PC-9 (cell line): ENCODE data around the gene RPTOR.

Source experiments
- EZH2 ChIP-seq: fragments of 200-600 bp; sonication (generic); IDR thresholded peaks from 2 replicates; pipeline ENCODE4 v1.8.0; 2017; ENCODE audit warnings: antibody characterized with exemption, low read depth
- TF ChIP-seq, protein P1 (sequence below): fragments of 200-600 bp; sonication (generic); conservative IDR thresholded peaks from 2 replicates; pipeline ENCODE4 v1.6.1; 2017; ENCODE audit warnings: mixed run types, antibody characterized with exemption, mild to moderate bottlenecking, moderate library complexity

DNA sequence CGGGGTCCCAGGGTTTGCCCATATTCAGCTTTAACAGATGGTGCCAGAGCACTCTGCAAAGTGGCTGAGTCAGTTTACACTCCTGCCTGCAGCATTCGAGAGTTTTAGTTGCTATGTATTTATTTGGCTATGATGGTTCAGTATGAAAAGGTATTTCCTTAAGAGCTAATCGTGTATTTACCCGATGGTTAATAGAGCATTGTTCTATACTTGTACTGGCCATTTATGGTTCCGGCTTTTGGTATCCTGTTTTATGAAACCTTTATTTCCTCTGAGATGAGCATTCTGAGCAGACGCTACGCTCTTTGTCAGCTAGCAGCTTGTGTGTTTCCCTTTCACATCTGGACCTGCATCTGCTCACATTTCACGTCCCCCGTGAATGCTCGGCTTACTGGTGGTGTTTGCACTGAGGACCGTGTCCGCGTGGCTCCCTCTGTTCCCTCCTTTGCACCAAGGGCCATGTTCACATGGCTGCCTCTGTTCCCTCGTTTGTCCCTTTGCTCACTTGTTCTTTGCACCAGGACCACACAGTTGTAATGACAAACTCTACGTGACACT, 297.9 kb downstream of the RPTOR start:
- TF ChIP-seq, protein P1, sequence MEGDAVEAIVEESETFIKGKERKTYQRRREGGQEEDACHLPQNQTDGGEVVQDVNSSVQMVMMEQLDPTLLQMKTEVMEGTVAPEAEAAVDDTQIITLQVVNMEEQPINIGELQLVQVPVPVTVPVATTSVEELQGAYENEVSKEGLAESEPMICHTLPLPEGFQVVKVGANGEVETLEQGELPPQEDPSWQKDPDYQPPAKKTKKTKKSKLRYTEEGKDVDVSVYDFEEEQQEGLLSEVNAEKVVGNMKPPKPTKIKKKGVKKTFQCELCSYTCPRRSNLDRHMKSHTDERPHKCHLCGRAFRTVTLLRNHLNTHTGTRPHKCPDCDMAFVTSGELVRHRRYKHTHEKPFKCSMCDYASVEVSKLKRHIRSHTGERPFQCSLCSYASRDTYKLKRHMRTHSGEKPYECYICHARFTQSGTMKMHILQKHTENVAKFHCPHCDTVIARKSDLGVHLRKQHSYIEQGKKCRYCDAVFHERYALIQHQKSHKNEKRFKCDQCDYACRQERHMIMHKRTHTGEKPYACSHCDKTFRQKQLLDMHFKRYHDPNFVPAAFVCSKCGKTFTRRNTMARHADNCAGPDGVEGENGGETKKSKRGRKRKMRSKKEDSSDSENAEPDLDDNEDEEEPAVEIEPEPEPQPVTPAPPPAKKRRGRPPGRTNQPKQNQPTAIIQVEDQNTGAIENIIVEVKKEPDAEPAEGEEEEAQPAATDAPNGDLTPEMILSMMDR = no peak
- TF ChIP-seq EZH2 = no peak
